Skeletal muscle cell (primary cell): Measurements from ENCODE around the gene SASH1.

Experiments used
- DNase-seq: peaks from one replicate; pipeline ENCODE4 v3.0.0-alpha.2; 2010; ENCODE audit warnings: low read depth
- H3K4me3 ChIP-seq: 2 replicates; pipeline ENCODE4 v1.5.1; 2011; ENCODE audit warnings: low read depth, mild to moderate bottlenecking, control low read depth, low read length, moderate library complexity

Gene SASH1

DNA sequence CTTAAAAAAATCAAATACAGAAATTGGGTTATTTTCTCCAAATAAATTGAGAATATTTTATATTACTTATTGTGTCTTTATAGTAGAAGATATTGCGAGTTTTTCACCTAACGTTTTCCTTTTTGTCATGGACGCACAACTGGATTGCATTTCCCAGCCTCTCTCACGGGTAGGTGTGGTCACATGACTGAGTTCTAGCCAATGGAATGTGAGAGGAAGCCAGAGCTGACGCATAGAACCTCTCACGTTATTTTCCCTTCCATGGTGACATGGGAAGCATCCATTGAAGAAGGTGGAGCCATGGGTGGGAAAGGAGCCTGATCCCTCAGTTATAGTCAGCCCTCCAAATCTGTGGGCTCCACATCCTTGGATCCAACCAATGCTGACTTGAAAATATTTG lies 248.2 kb downstream of the SASH1 start:
- H3K4me3 ChIP-seq: no peak overlapping the region
- DNase-seq: no peak

DNA sequence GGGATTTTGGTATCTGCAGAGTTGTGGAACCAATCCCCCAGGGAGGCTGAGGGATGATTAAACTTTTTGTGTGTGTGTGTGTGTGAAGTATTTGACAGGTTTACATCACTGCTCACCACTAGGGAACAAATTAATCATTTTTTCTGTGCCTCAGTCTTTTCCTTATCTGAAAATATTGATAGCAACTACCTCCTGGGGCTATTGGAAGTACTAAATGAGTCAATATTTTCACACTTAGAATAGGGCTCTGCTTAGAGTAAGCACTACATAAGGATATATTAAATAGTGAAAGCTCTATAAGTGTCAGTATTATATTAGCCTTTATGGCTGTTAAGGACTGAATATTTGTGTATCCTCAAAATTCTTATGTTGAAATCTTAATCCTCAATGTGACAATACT lies 249.0 kb downstream of the SASH1 start:
- DNase-seq: no peak
- no peak overlapping the region for H3K4me3 ChIP-seq

DNA sequence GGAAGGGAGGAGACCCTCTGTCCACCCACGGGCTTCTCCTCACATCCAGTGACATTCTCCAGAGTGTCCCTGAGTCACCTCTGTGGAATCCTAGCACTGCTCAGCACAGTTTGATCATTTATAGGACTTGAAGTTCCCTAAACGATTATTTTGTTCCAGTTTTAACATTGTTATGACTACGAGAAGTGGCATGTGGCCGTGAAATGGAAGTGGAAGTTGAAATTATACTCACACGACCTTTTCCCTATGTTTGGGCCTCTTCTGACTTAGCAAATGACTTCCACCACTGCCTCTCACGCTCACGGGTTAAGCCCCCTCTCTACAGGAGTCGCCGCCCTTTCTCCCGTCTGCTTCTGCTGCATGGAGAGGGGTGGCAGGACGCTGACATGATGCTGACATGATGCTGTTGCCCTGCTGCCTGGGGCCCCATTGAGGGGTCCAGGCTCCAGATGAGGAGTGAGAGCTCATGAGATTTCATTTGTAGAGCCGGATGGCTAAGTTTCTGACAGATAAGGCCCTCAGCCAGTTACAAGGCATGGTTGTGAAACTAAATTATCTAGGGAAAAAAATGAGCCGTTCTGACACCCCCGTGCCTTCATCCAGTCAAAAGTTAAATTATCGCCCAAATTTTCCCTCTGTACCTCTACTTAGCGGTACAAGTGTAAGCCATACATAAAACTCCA lies 250.6 kb downstream of the SASH1 start:
- no peak overlapping the region for H3K4me3 ChIP-seq
- DNase-seq: peak; percentile 24

DNA sequence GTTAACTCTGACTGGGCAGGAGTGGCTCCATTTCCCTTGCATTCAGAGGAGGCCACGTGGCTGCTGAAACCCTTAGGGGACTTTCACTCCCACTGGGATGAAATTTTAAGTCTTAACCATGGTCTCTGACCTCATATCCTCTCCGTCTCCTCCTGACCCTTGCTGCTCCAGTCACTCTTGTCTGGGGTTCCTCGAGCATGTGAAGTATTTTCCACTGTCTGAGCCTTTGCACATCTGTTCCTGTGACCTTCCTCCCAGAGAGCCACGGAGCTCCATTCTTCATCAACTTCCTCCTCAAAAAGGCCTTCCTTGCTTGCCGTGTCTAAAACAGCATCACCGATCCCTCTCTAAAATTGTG lies 251.2 kb downstream of the SASH1 start:
- no peak overlapping the region for H3K4me3 ChIP-seq
- DNase-seq: no peak

DNA sequence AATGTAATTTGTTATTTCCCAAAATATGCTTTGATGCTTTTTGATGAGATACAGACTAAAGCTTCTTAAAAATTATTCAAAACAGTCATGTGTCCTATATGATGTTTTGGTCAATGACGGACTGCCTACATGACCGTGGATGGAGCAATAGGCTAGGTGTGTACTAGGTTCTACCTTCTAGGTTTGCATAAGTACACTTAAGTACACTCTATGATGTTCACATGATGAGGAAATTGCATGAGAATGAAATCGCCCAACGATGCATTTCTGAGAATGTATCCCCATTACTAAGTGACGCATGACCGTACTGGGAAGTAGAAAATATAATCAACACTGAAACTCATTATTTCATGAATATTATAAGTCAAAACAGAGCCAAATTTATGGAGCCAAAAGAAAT lies 252.9 kb downstream of the SASH1 start:
- H3K4me3 ChIP-seq: no peak overlapping the region
- DNase-seq: no peak

DNA sequence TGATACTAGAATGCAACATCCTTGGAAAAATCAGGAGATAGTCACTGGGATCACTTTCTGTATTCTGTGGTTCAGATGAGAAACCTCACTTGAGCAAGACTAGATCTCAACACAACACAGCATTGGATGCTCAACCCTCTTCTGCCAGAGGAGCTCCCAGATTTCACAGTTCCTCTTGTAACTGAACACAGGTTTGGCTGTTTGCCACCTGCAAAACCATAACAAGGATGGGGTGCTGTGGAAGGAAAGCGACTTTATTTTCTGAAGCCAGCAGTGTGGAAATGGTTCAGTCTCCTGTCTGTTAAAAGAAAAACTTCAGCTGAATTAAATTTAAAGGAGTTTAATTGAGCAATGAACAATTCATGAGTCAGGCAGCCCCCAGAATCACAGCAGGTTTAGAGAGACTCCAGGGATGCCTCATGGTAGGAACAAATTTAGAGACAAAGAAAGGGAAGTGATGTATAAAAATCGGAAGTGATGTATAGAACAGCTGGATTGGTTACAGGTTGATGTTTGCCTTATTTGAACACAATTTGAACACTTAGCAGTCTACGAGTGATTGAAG lies 254.3 kb downstream of the SASH1 start:
- no peak overlapping the region for H3K4me3 ChIP-seq
- DNase-seq: no peak

DNA sequence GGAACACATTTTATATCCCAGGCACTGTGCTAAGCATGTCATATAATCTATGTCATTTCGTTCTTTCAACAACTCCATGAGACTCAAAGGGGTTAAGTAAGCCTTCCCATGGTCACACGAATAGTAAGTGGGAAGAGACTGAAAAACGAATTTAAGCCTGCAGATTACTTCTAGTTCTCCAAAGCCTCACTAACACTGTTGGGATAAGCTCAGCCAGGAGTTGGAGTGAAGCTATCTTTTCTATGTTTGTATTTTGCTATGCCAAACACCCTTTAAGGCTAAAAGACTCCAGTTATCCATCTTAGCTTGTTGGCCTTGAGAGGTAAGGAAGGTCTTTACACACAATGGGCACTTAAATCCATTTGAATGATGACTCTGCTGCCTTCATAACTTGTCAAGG lies 256.1 kb downstream of the SASH1 start:
- no peak overlapping the region for H3K4me3 ChIP-seq
- DNase-seq: no peak

DNA sequence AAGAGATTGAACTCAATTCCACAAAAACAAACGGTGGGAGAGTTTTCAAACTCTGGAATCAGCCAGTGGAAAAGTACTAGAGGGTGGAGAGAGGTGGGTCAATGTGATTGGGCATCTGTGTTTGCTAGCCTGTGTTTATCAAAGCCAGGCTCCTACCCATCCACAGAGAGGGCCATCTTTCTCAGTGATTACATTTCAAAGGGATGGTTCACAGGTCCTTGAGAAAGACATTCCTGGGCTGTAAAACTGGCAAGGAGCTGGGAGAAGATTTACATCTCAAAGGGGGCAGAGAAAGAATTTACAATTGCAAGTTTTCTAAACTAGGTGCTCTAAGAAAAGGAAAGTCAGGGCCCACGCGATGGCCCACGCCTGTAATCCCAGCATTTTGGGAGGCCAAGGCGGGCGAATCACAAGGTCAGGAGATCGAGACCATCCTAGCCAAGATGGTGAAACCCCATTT lies 257.4 kb downstream of the SASH1 start:
- no peak overlapping the region for H3K4me3 ChIP-seq
- no peak for DNase-seq
